Breast epithelium (tissue), 3 donors: ENCODE data around the gene GLRA2.

Experiments used
- CTCF ChIP-seq, 3 donors: fragments of 450-650 bp; IDR thresholded peaks; one replicate each; pipeline ENCODE4 v1.5.1; 2016 to 2017; ENCODE audit warnings: antibody characterized with exemption in 3 of 3, mild to moderate bottlenecking in 3 of 3, moderate library complexity in 3 of 3
- POLR2A ChIP-seq: fragments of 450-650 bp; IDR thresholded peaks from one replicate; pipeline ENCODE4 v1.6.1; 2016; ENCODE audit warnings: antibody characterized with exemption, mild to moderate bottlenecking, moderate library complexity
- POLR2AphosphoS5 ChIP-seq, 3 donors: sonication (generic); formaldehyde crosslinking; IDR thresholded peaks; one replicate each; pipeline ENCODE4 v1.6.1; 2017; ENCODE audit warnings: antibody characterized with exemption in 3 of 3

- no peak for TF ChIP-seq CTCF (IDR thresholded peaks at IDR 0.05)
- no peak for TF ChIP-seq POLR2AphosphoS5 (IDR thresholded peaks at IDR 0.05)
- TF ChIP-seq POLR2A: no peak
Measured at GRCh38 chrX:14672611-14673172, 143.4 kb downstream of the GLRA2 start.
